ENCODE measurements around the gene WASL.

The WASL gene

DNA sequence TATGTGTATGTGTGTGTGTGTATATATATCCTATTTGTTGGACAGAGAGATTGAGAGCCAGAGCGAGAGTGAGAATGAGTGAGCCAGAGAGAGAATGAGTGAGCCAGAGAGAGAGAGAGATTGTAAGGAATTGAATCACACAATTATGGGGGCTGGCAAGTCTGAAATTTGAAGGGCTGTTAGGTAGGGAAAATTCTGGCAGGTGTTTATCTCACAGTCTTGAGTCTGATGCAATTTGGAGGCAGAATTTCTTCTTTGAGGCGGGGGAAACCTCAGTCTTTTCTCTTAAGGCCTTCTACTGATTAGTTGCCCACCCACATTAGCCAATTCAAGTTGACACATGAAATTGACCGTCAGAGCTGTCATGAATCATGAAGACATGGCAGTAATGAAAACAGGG lies 41.0 kb upstream of the WASL start:
- TF ChIP-seq, protein P1, sequence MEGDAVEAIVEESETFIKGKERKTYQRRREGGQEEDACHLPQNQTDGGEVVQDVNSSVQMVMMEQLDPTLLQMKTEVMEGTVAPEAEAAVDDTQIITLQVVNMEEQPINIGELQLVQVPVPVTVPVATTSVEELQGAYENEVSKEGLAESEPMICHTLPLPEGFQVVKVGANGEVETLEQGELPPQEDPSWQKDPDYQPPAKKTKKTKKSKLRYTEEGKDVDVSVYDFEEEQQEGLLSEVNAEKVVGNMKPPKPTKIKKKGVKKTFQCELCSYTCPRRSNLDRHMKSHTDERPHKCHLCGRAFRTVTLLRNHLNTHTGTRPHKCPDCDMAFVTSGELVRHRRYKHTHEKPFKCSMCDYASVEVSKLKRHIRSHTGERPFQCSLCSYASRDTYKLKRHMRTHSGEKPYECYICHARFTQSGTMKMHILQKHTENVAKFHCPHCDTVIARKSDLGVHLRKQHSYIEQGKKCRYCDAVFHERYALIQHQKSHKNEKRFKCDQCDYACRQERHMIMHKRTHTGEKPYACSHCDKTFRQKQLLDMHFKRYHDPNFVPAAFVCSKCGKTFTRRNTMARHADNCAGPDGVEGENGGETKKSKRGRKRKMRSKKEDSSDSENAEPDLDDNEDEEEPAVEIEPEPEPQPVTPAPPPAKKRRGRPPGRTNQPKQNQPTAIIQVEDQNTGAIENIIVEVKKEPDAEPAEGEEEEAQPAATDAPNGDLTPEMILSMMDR (conservative IDR thresholded peaks at IDR 0.05; ENCODE audit: low read depth, low read length) = no peak
- H3K4me3 ChIP-seq (ENCODE audit: low read length) = no peak overlapping the region
- DNase-seq (ENCODE audit: low read depth) = no peak

DNA sequence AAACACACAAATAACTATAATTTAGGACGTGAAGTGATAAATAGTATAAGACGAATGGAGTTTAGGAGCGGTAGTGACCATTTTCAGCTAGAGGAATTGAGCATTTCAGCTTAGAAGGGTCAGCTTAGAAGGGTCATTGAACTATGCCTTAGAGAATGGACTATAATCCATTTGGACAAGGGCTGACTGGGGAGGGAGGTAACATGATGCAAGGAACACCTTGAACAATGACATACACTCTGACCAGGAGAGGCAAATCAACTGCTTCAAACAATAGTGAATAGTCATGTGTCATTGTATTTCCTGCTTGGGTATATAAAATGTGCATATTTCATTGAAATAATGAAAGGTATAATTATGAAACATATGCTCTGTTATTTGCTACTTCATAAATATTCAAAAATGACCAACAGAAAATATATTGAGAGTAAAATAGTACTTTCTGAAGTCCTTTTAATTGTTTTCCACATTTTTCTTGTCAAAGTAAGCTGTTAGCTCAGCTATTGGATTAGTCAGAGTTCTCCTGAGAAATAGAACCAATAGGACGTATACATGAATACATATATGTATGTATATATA lies 40.5 kb upstream of the WASL start:
- no peak for DNase-seq (ENCODE audit: low read depth)
- no peak overlapping the region for H3K4me3 ChIP-seq (ENCODE audit: low read length)
- TF ChIP-seq, protein P1 (conservative IDR thresholded peaks at IDR 0.05; ENCODE audit: low read depth, low read length) = no peak

- no peak overlapping the region for H3K4me3 ChIP-seq (ENCODE audit: low read length)
- TF ChIP-seq, protein P1 (conservative IDR thresholded peaks at IDR 0.05; ENCODE audit: low read depth, low read length) = no peak
- no peak for DNase-seq (ENCODE audit: low read depth)
Measured at GRCh38 chr7:123788584-123788983, 39.8 kb upstream of the WASL start.

GRCh38 chr7:123787220-123788007 lies 38.6 kb upstream of the WASL start:
- H3K4me3 ChIP-seq (ENCODE audit: low read length) = no peak overlapping the region
- DNase-seq (ENCODE audit: low read depth) = no peak
- TF ChIP-seq, protein P1 (conservative IDR thresholded peaks at IDR 0.05; ENCODE audit: low read depth, low read length) = no peak

DNA sequence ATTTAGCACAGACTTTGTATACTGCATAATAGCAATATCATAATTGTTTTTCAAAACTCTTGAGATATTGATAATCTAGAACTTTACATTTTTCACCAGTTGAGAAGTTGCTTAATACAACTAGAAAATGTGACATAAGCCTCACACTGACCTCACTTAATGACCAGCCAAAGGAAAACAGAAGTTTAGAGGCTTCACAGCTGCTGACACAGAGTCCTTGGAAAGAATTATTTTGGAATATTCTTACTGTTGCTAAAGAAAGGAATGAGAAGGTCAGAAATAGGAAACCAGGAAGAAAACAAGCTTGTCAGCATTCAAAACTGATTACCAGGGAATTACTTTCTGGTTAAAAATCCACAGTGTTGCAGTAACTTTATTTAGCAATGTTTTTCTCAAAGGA lies 35.5 kb upstream of the WASL start:
- H3K4me3 ChIP-seq (ENCODE audit: low read length) = no peak overlapping the region
- TF ChIP-seq, protein P1 (conservative IDR thresholded peaks at IDR 0.05; ENCODE audit: low read depth, low read length) = no peak
- no peak for DNase-seq (ENCODE audit: low read depth)

- H3K4me3 ChIP-seq (ENCODE audit: low read length) = no peak overlapping the region
- no peak for DNase-seq (ENCODE audit: low read depth)
- TF ChIP-seq, protein P1 (conservative IDR thresholded peaks at IDR 0.05; ENCODE audit: low read depth, low read length) = no peak
Measured at GRCh38 chr7:123783820-123784219, 35.0 kb upstream of the WASL start.

All from retinal pigment epithelial cell (primary cell).